HG03575 (cell line): ENCODE results near the gene TGM2.

Experiments used
- ATAC-seq: cut with Tn5 transposase; IDR thresholded peaks from one replicate; pipeline ENCODE4 v1.9.1; 2021; ENCODE audit not compliant: unreplicated experiment, insufficient number of reproducible peaks, low FRiP score; ENCODE audit errors: extremely low read depth

TGM2 gene

GRCh38 chr20:38181207-38181801, 16.2 kb upstream of the TGM2 start:
- ATAC-seq = peak; percentile 71

DNA sequence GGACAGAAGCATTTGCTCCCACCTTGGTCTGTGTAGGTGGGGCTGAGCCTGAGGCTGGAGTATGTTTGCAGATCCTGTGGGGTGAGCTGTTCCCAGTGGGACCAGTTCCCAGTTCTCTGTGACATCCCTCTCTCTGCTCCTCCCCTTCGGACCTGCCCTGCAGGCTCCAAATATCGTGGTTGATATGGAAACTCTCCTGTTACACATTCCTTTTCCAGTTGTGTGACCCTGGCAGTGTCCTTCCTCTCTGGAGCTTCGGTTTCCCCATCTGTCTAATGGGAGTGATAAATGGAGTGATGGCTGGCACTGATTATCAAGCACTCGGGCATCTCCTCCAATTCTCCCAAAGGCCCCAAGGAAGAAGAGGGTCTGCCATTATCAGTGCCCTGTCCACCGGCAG, 15.7 kb upstream of the TGM2 start:
- ATAC-seq = no peak

DNA sequence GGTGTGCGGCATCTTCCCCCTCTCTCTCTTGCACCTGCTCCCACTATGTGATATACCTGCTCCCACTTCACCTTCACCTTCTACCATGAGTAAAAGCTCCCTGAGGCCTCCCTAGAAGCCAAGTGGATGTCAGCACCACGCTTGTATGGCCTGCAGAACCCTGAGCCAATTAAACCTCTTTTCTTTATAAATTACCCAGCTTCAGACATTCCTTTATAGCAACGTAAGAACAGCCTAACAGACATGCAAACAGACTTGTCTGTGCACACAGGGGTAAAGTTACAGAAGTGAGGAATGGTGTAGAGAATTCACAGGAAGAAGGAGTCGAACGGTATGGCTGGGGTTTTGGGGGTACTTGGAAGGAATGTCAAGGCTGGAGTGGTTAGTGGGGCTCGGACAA, 14.8 kb upstream of the TGM2 start:
- no peak for ATAC-seq

- ATAC-seq = no peak
Measured at GRCh38 chr20:38178581-38178980, 13.5 kb upstream of the TGM2 start.

DNA sequence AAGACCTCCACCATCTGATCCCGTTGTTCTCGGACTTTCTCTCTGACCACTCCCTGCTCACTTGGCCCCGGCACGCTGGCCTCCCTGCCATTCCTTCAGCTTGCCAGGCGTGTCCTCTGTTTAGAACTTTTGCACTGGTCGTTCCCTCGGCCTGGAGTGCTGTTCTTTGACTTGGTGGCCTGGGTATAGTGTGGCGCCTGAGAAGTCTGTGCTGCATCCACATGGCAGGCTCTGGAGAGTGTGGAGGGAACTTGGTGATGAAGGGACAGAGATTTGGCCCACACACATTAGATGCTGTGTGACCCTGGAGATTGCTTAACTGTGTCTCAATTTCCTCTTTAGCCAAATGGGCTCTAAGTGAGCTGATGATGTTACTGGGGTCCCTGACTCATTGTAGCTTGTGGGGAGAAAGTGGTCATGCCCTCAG, 13.0 kb upstream of the TGM2 start:
- no peak for ATAC-seq

DNA sequence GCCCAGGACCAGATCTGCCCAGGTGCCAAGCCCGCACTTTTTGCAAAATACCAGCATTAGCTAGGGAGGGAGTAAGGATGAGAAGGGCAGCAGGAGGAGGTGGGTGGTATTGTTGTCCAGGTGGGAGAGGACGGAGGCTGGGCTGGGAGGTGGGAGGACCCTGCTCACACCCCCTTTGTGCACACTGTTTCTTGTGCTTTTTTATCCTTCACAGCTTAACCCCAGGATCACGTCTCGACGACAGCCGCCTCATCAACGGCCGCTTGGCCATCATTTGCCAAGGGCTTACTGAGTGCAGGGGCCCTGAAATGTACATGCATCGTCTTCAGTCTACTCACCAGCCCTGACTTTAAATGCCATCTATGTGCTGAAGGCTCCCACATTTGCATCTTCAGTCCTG, 12.1 kb upstream of the TGM2 start:
- ATAC-seq = no peak

DNA sequence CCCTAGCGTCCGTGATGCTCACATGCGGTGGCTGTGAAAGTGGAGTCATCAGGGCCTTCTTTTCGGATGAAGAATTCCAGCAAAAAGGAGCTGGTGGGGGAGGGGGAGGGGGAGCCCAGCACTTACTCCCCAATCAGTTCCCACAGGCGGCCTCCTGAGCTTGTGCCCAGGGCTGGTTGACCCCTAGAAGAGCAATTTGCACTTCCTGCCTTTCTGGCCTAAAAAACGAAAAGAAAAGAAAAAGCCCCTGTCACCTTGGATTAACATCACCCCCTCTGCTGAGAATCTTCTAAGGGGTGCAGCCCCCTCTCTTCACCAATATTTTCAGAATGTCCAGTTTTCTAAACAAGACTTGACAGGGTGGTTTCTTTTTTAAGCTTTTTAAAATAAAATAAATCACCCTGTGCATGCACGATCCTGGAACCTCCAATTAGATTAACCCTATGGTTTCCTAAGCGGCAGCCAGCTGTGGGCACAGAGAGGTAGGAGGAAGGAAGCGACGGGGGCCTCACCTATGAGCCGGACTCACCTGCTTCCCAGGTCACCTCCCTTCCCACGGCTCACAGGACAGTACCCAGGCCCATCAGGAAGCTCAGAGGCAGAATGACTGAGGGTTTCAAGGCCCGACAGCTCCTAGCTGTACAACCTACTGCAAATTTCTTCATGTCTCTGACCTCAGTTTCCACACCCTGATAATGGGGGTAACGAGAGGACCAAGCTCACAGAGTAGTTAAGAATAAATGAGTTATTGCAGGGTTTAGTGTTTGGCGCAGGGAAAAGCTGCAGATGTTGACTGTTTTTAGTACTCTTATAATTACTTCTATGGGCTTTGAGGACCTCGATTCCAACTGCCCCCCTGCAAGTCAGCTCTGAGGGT, 10.5 kb upstream of the TGM2 start:
- no peak for ATAC-seq

- no peak for ATAC-seq
Measured at GRCh38 chr20:38173237-38174156, 8.4 kb upstream of the TGM2 start.

DNA sequence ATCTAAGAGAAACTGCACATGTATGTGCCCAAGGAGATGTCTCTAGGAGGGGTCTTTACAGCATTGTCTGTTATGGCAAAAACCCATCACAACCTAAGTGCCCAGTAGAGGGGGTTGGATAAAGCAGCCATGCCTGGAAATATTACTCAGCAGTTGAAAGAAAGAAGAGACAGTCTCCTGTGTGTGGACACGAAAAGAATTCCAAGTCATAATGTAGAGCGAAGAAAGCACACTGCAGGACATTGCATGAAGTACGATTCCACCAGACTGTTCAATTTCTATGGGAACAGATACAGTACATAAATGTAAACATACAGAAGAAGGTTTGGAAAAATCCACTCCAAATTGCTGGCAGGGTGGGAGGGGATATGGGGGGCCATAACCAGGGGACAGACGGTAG, 7.3 kb upstream of the TGM2 start:
- ATAC-seq = no peak

DNA sequence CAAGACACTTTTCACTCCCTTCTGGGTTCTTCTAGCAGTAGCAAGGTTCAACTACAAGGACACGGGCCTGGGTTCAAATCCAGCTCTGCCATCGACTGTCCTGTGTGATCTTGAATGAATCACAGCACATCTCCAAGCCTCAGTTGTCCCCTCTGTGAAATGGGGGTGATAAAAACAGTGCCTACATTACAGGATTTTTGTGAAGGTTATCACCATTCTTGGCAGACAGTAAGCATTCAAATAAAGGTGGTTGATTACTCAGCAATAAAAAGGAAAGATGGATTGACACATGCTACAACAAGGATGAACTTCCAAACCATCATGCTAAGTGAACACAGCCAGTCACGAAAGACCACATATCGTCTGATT, 6.6 kb upstream of the TGM2 start:
- ATAC-seq = no peak

DNA sequence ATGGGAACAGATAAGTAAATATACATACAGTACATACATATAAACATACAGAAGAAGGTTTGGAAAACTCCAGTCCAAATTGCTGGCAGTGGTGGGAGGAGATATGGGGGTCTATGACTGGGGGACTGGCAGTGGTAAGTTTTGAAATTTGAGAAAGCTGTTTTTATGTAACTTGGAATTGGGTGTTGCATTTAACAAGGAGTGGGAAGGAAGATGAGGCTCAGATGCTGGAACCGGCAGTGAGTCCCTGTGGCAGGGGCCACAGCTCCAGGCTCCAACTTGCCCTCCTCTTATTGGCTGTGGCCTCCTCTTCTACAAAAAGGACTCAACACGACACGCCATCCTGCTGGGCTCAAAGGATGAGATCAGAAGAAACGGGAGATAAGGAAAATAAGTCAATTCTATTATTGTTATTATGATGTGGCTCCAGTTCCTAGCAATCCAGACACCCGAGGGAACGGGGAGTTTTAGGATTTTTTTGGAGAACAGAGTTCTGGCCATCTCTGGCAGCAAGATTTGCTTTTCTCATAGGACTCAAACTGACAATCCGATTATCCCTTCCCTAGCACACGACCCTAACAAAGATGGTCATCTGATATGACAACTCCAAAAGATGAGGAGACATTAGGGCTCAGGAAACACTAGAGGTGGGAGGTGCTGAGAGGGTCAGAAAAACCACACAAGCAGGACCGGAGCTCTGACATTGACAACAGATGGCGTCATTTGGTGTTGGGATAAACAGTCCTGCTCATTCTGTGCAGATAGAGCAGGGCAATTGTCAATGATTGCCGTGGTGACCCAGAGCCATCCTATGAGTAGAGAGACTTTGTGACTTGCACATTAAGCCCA, 6.0 kb upstream of the TGM2 start:
- no peak for ATAC-seq

DNA sequence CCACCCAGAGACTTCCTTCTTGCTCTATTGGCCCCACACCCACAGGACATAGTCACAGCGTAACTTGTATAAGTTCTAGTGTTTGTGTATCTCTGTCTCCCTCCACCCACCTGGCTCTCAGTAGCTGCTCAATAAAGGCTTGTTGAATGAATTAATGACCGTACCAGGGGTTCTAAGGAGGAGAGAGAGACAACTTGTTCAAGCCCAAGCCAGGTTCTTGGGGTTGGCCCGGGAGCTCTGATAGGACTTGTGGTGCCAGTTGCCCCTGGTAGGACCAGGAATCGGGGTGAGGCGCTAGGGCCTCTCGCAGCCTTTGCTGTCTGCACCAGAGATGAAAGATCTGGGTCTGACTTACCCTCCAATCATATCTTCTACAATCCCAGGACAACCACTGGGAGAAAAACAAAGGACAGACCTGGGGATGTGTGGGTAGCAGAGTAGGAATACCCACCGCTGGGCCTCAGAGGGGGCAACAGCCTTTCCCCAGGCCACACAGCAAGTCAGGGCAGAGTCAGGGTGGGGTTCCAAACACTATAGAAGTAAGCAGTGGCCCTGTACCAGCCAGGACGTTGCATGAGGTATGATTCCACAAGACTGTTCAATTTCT, 5.3 kb upstream of the TGM2 start:
- no peak for ATAC-seq

GRCh38 chr20:38169636-38170193, 4.6 kb upstream of the TGM2 start:
- no peak for ATAC-seq

GRCh38 chr20:38168791-38169589, 3.9 kb upstream of the TGM2 start:
- no peak for ATAC-seq

- ATAC-seq = no peak
Measured at GRCh38 chr20:38167851-38168760, 3.0 kb upstream of the TGM2 start.

GRCh38 chr20:38167328-38167850, 2.3 kb upstream of the TGM2 start:
- ATAC-seq = no peak
